ENCODE results near the gene TRAPPC11. TPM values are rescaled to one million over a fixed set of nuclear protein-coding genes. Genes with fewer than 3 reads are reported as not detected.

The TRAPPC11 gene
- total RNA-seq, 1 experiment from 2014 or later, result 15.6 TPM

GRCh38 chr4:183723561-183724228, 64.6 kb downstream of the TRAPPC11 start:
- no peak for TF ChIP-seq EZH2 (IDR thresholded peaks at IDR 0.05)
- TF ChIP-seq REST (IDR thresholded peaks at IDR 0.05; ENCODE audit: low read depth), result no peak
- TF ChIP-seq EGR1 (IDR thresholded peaks at IDR 0.05; ENCODE audit: low read depth), result no peak
- TF ChIP-seq SRF (IDR thresholded peaks at IDR 0.05; ENCODE audit: low read depth), result no peak
- no peak for TF ChIP-seq FOSL1 (IDR thresholded peaks at IDR 0.05; ENCODE audit: low read depth)
- TF ChIP-seq SIN3A (IDR thresholded peaks at IDR 0.05; ENCODE audit: low read depth), result no peak
- TF ChIP-seq CEBPB (IDR thresholded peaks at IDR 0.05; ENCODE audit: low read depth), result no peak
- TF ChIP-seq JUND (IDR thresholded peaks at IDR 0.05), result no peak
- no peak for TF ChIP-seq POLR2A (IDR thresholded peaks at IDR 0.05; ENCODE audit: borderline replicate concordance, extremely low read depth, insufficient read depth, insufficient read length)
- TF ChIP-seq RAD21 (IDR thresholded peaks at IDR 0.05; ENCODE audit: low read depth), result no peak
- TF ChIP-seq POLR2AphosphoS5 (IDR thresholded peaks at IDR 0.05; ENCODE audit: low read depth, low read length), result no peak
- TF ChIP-seq ZBTB33 (IDR thresholded peaks at IDR 0.05; ENCODE audit: extremely low read depth, insufficient replicate concordance, low read length), result no peak
- TF ChIP-seq MAX (IDR thresholded peaks at IDR 0.05), result no peak
- TF ChIP-seq TCF7L2 (IDR thresholded peaks at IDR 0.05; ENCODE audit: borderline replicate concordance, extremely low read depth, insufficient read depth, insufficient read length), result no peak
- TF ChIP-seq CTCF (IDR thresholded peaks at IDR 0.05 in 2 of 3, conservative IDR thresholded peaks at IDR 0.05 in 1 of 3; ENCODE audit: borderline replicate concordance in 1 of 3, insufficient read depth in 1 of 3, low read depth in 2 of 3, low read length in 2 of 3), result no peak
- no peak for TF ChIP-seq EZH2phosphoT487 (IDR thresholded peaks at IDR 0.05; ENCODE audit: borderline replicate concordance)
- H3K27ac ChIP-seq (ENCODE audit: low read depth, low read length), result no peak overlapping the region
- intact Hi-C loops (cut with micrococcal nuclease), result no loop called here
- H3K79me2 ChIP-seq (ENCODE audit: insufficient read depth, low read length), result no peaks in the 10 kb centered on the region
- no peaks in the 10 kb centered on the region for H3K9me3 ChIP-seq (ENCODE audit: control insufficient read depth in 1 of 2, insufficient read depth in 1 of 2, low read depth in 1 of 2, low read length in 2 of 2)
- no peaks in the 10 kb centered on the region for H3K4me1 ChIP-seq (ENCODE audit: control insufficient read depth in 1 of 2, insufficient read depth in 2 of 2, low read length in 2 of 2)
- H2AFZ ChIP-seq (ENCODE audit: low read depth, low read length, poor library complexity, severe bottlenecking), result no peak overlapping the region
- no peaks in the 10 kb centered on the region for H3K9me2 ChIP-seq (ENCODE audit: insufficient read depth)
- no peaks in the 10 kb centered on the region for H3K36me3 ChIP-seq (ENCODE audit: control insufficient read depth in 1 of 2, insufficient read depth in 2 of 2, low read length in 2 of 2)
- no peaks in the 10 kb centered on the region for H4K20me1 ChIP-seq (ENCODE audit: insufficient read depth)
- ATAC-seq (no peak), DNase-seq (ENCODE audit: low read depth, low spot score) (no peak)
- POLR2A ChIA-PET, result no interaction called here
- BruUV-seq (replicated peaks), result no TSS peak
- CTCF ChIA-PET, result no interaction called here
- no peak overlapping the region for H3K9ac ChIP-seq (ENCODE audit: low read length)
- no peak overlapping the region for H3K4me2 ChIP-seq (ENCODE audit: low read length)
- RAD21 ChIA-PET (ENCODE audit: low non-redundant PET in 1 of 2, low total read pairs in 2 of 2, uncharacterized antibody in 2 of 2, unreplicated experiment in 2 of 2), result no interaction called here
- H3K4me3 ChIP-seq (replicated peaks in 1 of 2; ENCODE audit: low read depth in 1 of 2, low read length in 2 of 2), result no peak overlapping the region
- H3K27me3 ChIP-seq (ENCODE audit: insufficient read depth, low read length), result no peaks in the 10 kb centered on the region
